ENCODE data around the gene DDTL. TPM values are rescaled to one million over a fixed set of nuclear protein-coding genes. Genes with fewer than 3 reads are reported as not detected.
"Not testable (repeated sequence)": the region's sequence is repeated elsewhere in the genome, so short reads cannot be mapped to it uniquely, and the experiment has no call there.

Gene DDTL
- total RNA-seq: 1 to 10 TPM in 4 of 5 donors, not detected in 1; 3.5 to 7.7 (median 3.9) TPM
- total RNA-seq (2013): 4.8 TPM
- 0 to 5.9 (median 2.4) reads per million in 29 experiments for total RNA-seq

DNA sequence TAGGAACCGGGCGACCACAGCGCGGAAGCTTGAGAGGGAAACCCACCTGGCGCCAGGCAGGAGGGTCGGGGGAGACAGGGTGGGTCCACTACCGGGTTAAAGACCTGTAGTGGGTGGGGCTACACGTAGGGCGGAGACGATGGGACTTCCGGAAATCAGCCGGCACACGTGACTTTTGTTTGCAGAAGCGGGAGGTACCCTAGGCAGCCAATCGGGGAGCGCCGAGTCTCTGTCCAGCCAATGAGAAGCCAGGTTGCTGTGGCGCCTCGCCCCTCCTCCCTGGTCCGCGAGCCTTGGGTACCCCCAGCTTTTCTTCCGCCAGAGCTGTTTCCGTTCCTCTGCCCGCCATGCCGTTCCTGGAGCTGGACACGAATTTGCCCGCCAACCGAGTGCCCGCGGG lies at the start of gene DDTL:
DDTL (plus strand) TSS at position 321 of the 400 bp plus-strand sequence; CDS start at position 348, 27 bp downstream.
- CTCF ChIA-PET; H3K4me1 ChIP-seq (ENCODE audit: control insufficient read depth in 1 of 2, extremely low read depth in 1 of 2, insufficient read depth in 2 of 2, low read length in 2 of 2); H3K27ac Mint-ChIP-seq; H3K9me3 ChIP-seq; H3K27me3 ChIP-seq (replicated peaks in 1 of 2; ENCODE audit: control insufficient read depth in 2 of 2, extremely low read depth in 1 of 2, insufficient read depth in 2 of 2, low read length in 1 of 2); H3K27ac ChIP-seq (ENCODE audit: low read length); H3K27me3 Mint-ChIP-seq; H3K9me3 Mint-ChIP-seq; DNase-seq; POLR2A ChIA-PET; H3K4me3 Mint-ChIP-seq; H3K4me3 ChIP-seq (ENCODE audit: control insufficient read depth in 1 of 2, extremely low read depth in 1 of 2, low read length in 1 of 2): not testable (repeated sequence)
- H3K36me3 ChIP-seq (ENCODE audit: control insufficient read depth in 2 of 2, extremely low read depth in 1 of 2, insufficient read depth in 1 of 2, low read length in 1 of 2): peaks cover 6 to 25% of the 10 kb centered on the region in 2 donors
- peak; percentile 95 to 98 (median 96) for ATAC-seq (replicated peaks in 1 of 4)
- Mint-ChIP-seq H3K36me3 (peaks cover 15% of the 10 kb centered on the region), H3K4me1 (peaks cover 8 to 27% (median 24%) of the 10 kb centered on the region in 3 donors)
- WGBS (ENCODE audit: insufficient coverage): no CpG with 5 or more reads among the region's 30 CpGs

DNA sequence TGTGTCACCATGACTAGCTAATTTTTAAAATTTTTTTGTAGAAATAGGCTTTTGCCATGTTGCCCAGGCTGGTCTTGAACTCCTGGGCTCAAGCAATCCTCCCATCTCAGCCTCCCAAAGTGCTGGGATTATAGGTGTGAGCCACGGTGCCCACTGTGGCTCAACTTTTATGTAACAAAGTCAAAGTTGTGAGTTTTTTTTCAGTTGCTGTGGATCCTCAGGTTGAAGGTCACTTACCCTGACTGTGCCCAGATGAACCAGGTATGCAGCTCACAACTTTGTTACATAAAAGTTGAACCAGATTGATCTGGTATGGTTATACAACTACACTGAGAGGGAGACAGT lies 46.4 kb upstream of the DDTL start:
- H3K27me3 ChIP-seq (replicated peaks in 1 of 2; ENCODE audit: control insufficient read depth in 2 of 2, extremely low read depth in 1 of 2, insufficient read depth in 2 of 2, low read length in 1 of 2); H3K4me1 ChIP-seq (ENCODE audit: control insufficient read depth in 1 of 2, extremely low read depth in 1 of 2, insufficient read depth in 2 of 2, low read length in 2 of 2); CTCF ChIA-PET; H3K27me3 Mint-ChIP-seq; ATAC-seq (replicated peaks in 1 of 4); H3K4me3 Mint-ChIP-seq; H3K27ac ChIP-seq (ENCODE audit: low read length); H3K4me1 Mint-ChIP-seq; H3K27ac Mint-ChIP-seq; H3K36me3 Mint-ChIP-seq; H3K9me3 ChIP-seq; H3K4me3 ChIP-seq (ENCODE audit: control insufficient read depth in 1 of 2, extremely low read depth in 1 of 2, low read length in 1 of 2): not testable (repeated sequence)
- POLR2A ChIA-PET: interaction anchor here in 1 of 2 donors (0.6 kb wide), 1 partner anchor 63 kb away, joined by 4 read pairs; the partner anchor contains the start of gene SLC2A11
- no CpG with 5 or more reads among the region's 1 CpG for WGBS (ENCODE audit: insufficient coverage)
- peaks cover 0 to 37% of the 10 kb centered on the region in 2 donors for H3K36me3 ChIP-seq (ENCODE audit: control insufficient read depth in 2 of 2, extremely low read depth in 1 of 2, insufficient read depth in 1 of 2, low read length in 1 of 2)
- peak in 1 of 35 experiments; percentile 0 for DNase-seq
- peaks cover 5 to 11% (median 6%) of the 10 kb centered on the region in 3 donors for H3K9me3 Mint-ChIP-seq

DNA sequence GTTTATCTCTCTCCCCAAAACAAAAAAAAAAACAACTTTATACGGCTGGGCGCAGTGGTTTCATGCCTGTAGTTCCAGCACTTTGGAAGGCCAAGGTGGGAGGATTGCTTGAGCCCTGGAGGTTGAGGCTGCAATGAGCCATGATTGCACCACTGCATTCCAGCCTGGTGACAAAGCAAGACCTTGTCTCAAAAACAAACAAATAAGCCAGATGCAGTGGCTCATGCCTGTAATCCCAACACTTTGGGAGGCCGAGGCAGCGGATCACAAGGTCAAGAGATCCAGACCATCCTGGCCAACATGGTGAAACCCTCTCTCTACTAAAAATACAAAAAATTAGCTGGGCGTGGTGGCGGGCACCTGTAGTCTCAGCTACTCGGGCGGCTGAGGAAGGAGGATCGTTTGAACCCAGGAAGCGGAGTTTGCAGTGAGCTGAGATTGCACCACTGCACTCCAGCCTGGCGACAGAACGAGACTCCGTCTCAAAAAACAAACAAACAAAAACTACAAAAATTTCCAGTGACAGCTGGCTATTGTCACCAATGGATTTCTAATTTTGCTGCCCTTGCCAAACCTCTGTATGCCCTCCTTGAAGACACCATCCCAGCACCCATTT lies 45.0 kb upstream of the DDTL start:
- POLR2A ChIA-PET; H3K27ac ChIP-seq (ENCODE audit: low read length); H3K27me3 Mint-ChIP-seq; H3K4me3 ChIP-seq (ENCODE audit: control insufficient read depth in 1 of 2, extremely low read depth in 1 of 2, low read length in 1 of 2); ATAC-seq (replicated peaks in 1 of 4); H3K4me1 ChIP-seq (ENCODE audit: control insufficient read depth in 1 of 2, extremely low read depth in 1 of 2, insufficient read depth in 2 of 2, low read length in 2 of 2); H3K9me3 ChIP-seq; H3K4me1 Mint-ChIP-seq; H3K27ac Mint-ChIP-seq; CTCF ChIA-PET; H3K36me3 Mint-ChIP-seq; DNase-seq; H3K4me3 Mint-ChIP-seq; H3K27me3 ChIP-seq (replicated peaks in 1 of 2; ENCODE audit: control insufficient read depth in 2 of 2, extremely low read depth in 1 of 2, insufficient read depth in 2 of 2, low read length in 1 of 2): not testable (repeated sequence)
- peaks cover 0 to 46% of the 10 kb centered on the region in 2 donors for H3K36me3 ChIP-seq (ENCODE audit: control insufficient read depth in 2 of 2, extremely low read depth in 1 of 2, insufficient read depth in 1 of 2, low read length in 1 of 2)
- peaks cover 7 to 11% (median 10%) of the 10 kb centered on the region in 3 donors for H3K9me3 Mint-ChIP-seq
- 93% methylated on average over 11 of the region's 13 CpGs for WGBS (ENCODE audit: insufficient coverage)

DNA sequence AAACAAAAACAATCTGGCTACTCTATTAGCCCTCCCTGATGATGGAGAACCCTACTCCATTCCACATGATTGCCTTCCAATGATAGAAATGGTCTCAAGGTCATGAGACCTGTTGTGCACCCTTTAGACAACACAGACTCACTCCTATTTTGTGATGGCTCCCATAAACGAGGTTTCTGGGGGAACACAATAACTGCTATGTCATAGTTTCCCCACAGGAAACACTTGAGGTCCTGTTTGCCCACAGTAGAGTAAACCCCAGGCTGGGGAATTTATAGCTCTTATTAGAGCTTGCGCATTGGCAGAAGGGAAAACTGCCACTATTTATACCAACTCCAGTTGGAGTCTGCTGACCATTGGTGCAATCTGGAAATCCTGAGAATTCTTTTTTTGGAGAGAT lies 43.8 kb upstream of the DDTL start:
- ATAC-seq (replicated peaks in 1 of 4): no peak
- CTCF ChIA-PET: no interaction called here

DNA sequence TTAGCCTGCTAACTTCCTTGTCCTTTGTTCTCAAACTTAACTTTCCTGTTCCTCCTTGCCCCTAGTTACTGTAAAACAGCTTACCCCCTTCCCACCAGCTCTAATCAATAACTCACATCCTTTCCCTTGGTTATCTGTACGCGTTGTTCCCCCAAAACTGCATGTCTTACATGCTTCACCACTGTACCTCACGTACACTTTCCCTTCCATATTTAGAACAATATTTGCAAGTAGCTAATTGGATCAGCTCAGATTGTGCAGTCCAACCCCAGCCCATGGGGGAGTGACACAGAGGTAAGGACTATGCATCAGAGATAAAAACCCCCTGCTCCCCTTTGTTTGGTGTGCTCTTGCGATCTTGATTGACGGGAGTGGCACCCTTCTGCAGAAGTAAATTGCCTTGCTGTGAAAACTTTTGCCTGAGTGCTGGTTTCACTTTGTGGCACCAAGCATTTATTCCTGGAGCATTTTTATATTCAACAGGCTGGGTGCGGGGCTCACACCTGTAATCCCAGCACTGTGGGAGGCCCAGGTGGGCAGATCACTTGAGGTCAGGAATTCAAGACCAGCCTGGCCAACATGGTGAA lies 41.6 kb upstream of the DDTL start:
- WGBS (ENCODE audit: insufficient coverage): 96% methylated on average over 5 of the region's 6 CpGs
- peak in 1 of 35 experiments; percentile 1 for DNase-seq
- Histone ChIP-seq H3K36me3 (ENCODE audit: control insufficient read depth in 2 of 2, extremely low read depth in 1 of 2, insufficient read depth in 1 of 2, low read length in 1 of 2) (peaks cover 0 to 46% of the 10 kb centered on the region in 2 donors), H3K4me1 (ENCODE audit: control insufficient read depth in 1 of 2, extremely low read depth in 1 of 2, insufficient read depth in 2 of 2, low read length in 2 of 2) (no peaks in the 10 kb centered on the region), H3K9me3 (peaks cover 2% of the 10 kb centered on the region), H3K27ac (ENCODE audit: low read length) (no peak overlapping the region), H3K27me3 (replicated peaks in 1 of 2; ENCODE audit: control insufficient read depth in 2 of 2, extremely low read depth in 1 of 2, insufficient read depth in 2 of 2, low read length in 1 of 2) (peaks cover 0 to 16% of the 10 kb centered on the region in 2 experiments), H3K4me3 (ENCODE audit: control insufficient read depth in 1 of 2, extremely low read depth in 1 of 2, low read length in 1 of 2) (no peak overlapping the region)
- Mint-ChIP-seq H3K4me1 (peaks cover 0 to 2% (median 0%) of the 10 kb centered on the region in 3 donors), H3K4me3 (no peak overlapping the region), H3K36me3 (no peaks in the 10 kb centered on the region), H3K27ac (no peak overlapping the region), H3K27me3 (peaks cover 7 to 10% of the 10 kb centered on the region in 2 donors), H3K9me3 (peaks cover 7 to 11% (median 10%) of the 10 kb centered on the region in 3 donors)
- CTCF ChIA-PET: interaction anchor here (0.6 kb wide), 3 partner anchors 8 to 750 kb away, joined by 3 read pairs; no protein-coding TSS in a partner anchor
- no peak for ATAC-seq (replicated peaks in 1 of 4)
- POLR2A ChIA-PET: no interaction called here

More for the DNA sequence above, 43.8 kb upstream of the DDTL start:
- Histone ChIP-seq H3K27ac (ENCODE audit: low read length) (no peak overlapping the region), H3K36me3 (ENCODE audit: control insufficient read depth in 2 of 2, extremely low read depth in 1 of 2, insufficient read depth in 1 of 2, low read length in 1 of 2) (peaks cover 0 to 46% of the 10 kb centered on the region in 2 donors), H3K4me1 (ENCODE audit: control insufficient read depth in 1 of 2, extremely low read depth in 1 of 2, insufficient read depth in 2 of 2, low read length in 2 of 2) (no peaks in the 10 kb centered on the region), H3K9me3 (peaks cover 2% of the 10 kb centered on the region), H3K27me3 (replicated peaks in 1 of 2; ENCODE audit: control insufficient read depth in 2 of 2, extremely low read depth in 1 of 2, insufficient read depth in 2 of 2, low read length in 1 of 2) (peaks cover 0 to 8% of the 10 kb centered on the region in 2 experiments), H3K4me3 (ENCODE audit: control insufficient read depth in 1 of 2, extremely low read depth in 1 of 2, low read length in 1 of 2) (no peak overlapping the region)
- peak in 1 of 35 experiments; percentile 0 for DNase-seq
- POLR2A ChIA-PET: no interaction called here
- no peaks in the 10 kb centered on the region for H3K36me3 Mint-ChIP-seq
- peaks cover 7 to 11% (median 10%) of the 10 kb centered on the region in 3 donors for H3K9me3 Mint-ChIP-seq
- no peak overlapping the region for H3K27ac Mint-ChIP-seq
- H3K27me3 Mint-ChIP-seq: peaks cover 4 to 6% of the 10 kb centered on the region in 2 donors
- no CpG with 5 or more reads among the region's 2 CpGs for WGBS (ENCODE audit: insufficient coverage)
- H3K4me1 Mint-ChIP-seq: peaks cover 0 to 2% (median 0%) of the 10 kb centered on the region in 3 donors
- H3K4me3 Mint-ChIP-seq: no peak overlapping the region

DNA sequence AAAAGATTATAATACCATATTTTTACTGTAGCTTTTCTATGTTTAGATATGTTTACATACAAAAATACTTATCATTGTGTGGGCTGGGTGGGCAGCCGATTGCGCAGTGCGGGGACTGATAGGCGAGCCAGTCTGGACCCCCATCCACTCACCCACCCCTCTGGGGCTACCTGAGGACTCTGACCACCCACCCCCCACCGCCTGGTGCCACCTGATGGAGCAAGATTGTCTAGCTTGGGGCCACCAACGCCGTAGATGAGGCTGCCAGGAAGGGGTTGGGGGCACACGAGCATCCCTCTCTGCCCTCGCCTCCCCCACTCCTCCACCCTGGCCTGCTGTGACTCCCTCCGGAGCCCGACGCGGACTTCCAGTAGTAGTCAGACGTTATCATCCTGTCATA lies 40.1 kb upstream of the DDTL start:
- H3K27me3 Mint-ChIP-seq: peaks cover 12 to 16% of the 10 kb centered on the region in 2 donors
- CTCF ChIA-PET: no interaction called here
- 81% methylated on average over 10 of the region's 14 CpGs for WGBS (ENCODE audit: insufficient coverage)

More for the DNA sequence above, 40.1 kb upstream of the DDTL start:
- no peaks in the 10 kb centered on the region for H3K4me1 ChIP-seq (ENCODE audit: control insufficient read depth in 1 of 2, extremely low read depth in 1 of 2, insufficient read depth in 2 of 2, low read length in 2 of 2)
- H3K9me3 Mint-ChIP-seq: peaks cover 7 to 14% (median 11%) of the 10 kb centered on the region in 3 donors
- no peak overlapping the region for H3K27ac ChIP-seq (ENCODE audit: low read length)
- H3K27me3 ChIP-seq (replicated peaks in 1 of 2; ENCODE audit: control insufficient read depth in 2 of 2, extremely low read depth in 1 of 2, insufficient read depth in 2 of 2, low read length in 1 of 2): peaks cover 0 to 18% of the 10 kb centered on the region in 2 experiments
- H3K4me3 Mint-ChIP-seq: no peak overlapping the region
- DNase-seq (no peak), ATAC-seq (replicated peaks in 1 of 4) (no peak)
- H3K4me3 ChIP-seq (ENCODE audit: control insufficient read depth in 1 of 2, extremely low read depth in 1 of 2, low read length in 1 of 2): no peak overlapping the region
- H3K36me3 Mint-ChIP-seq: no peaks in the 10 kb centered on the region
- peaks cover 0 to 2% (median 0%) of the 10 kb centered on the region in 3 donors for H3K4me1 Mint-ChIP-seq
- peaks cover 0 to 47% of the 10 kb centered on the region in 2 donors for H3K36me3 ChIP-seq (ENCODE audit: control insufficient read depth in 2 of 2, extremely low read depth in 1 of 2, insufficient read depth in 1 of 2, low read length in 1 of 2)
- H3K9me3 ChIP-seq: peaks cover 2% of the 10 kb centered on the region
- POLR2A ChIA-PET: no interaction called here
- H3K27ac Mint-ChIP-seq: no peak overlapping the region

All from T-cell (primary cell).